Loucy (cell line): ENCODE results near the gene RPUSD3.
A peak's percentile ranks its signal among the peaks of the same experiment; 100 is the strongest.

ENCODE experiments used
- H2AFZ ChIP-seq: fragments of 200-600 bp; sonication (generic); 2 replicates; pipeline ENCODE4 v1.6.0; 2016; ENCODE audit warnings: antibody characterized with exemption, mild to moderate bottlenecking, low read length, moderate library complexity
- H3F3A ChIP-seq: fragments of 200-600 bp; 2 replicates; pipeline ENCODE4 v1.6.0; 2016; ENCODE audit warnings: antibody characterized with exemption, low read depth, mild to moderate bottlenecking
- H3K27me3 ChIP-seq: fragments of 200-600 bp; sonication (generic); 2 replicates; pipeline ENCODE4 v1.6.1; 2014; ENCODE audit warnings: low read length, mild to moderate bottlenecking; ENCODE audit not compliant: insufficient read depth, poor library complexity, severe bottlenecking
- H3K36me3 ChIP-seq: fragments of 200-600 bp; sonication (generic); 2 replicates; pipeline ENCODE4 v1.6.1; 2016; ENCODE audit warnings: low read length; ENCODE audit not compliant: insufficient read depth
- H3K4me1 ChIP-seq: fragments of 200-600 bp; sonication (generic); 2 replicates; pipeline ENCODE4 v1.5.1; 2014; ENCODE audit warnings: low read length, mild to moderate bottlenecking; ENCODE audit not compliant: insufficient read depth, poor library complexity, severe bottlenecking
- H3K4me2 ChIP-seq: fragments of 200-600 bp; sonication (generic); 2 replicates; pipeline ENCODE4 v1.6.0; 2014; ENCODE audit warnings: antibody characterized with exemption, low read length, low read depth, mild to moderate bottlenecking; ENCODE audit not compliant: poor library complexity, severe bottlenecking
- H3K4me3 ChIP-seq: fragments of 200-600 bp; sonication (generic); 2 replicates; pipeline ENCODE4 v1.5.1; 2014; ENCODE audit warnings: low read length, mild to moderate bottlenecking, mixed read lengths; ENCODE audit not compliant: poor library complexity, severe bottlenecking
- H3K79me2 ChIP-seq: fragments of 200-600 bp; sonication (generic); 2 replicates; pipeline ENCODE4 v1.6.1; 2014; ENCODE audit warnings: low read length; ENCODE audit not compliant: insufficient read depth
- H3K9ac ChIP-seq: fragments of 200-600 bp; sonication (generic); 2 replicates; pipeline ENCODE4 v1.6.0; 2014; ENCODE audit warnings: mild to moderate bottlenecking, low read depth, low read length, moderate library complexity; ENCODE audit not compliant: poor library complexity, severe bottlenecking
- H3K9me2 ChIP-seq: fragments of 200-600 bp; sonication (generic); replicated peaks from 2 replicates; pipeline ENCODE4 v1.6.1; 2016; ENCODE audit warnings: low read depth, low read length, mixed read lengths
- H3K9me3 ChIP-seq: fragments of 200-600 bp; sonication (generic); 2 replicates; pipeline ENCODE4 v1.6.1; 2014; ENCODE audit warnings: mild to moderate bottlenecking, antibody characterized with exemption, low read length, low read depth; ENCODE audit not compliant: insufficient read depth
- H4K20me1 ChIP-seq: fragments of 200-600 bp; sonication (generic); 2 replicates; pipeline ENCODE4 v1.6.0; 2014; ENCODE audit warnings: antibody characterized with exemption, low read length, mild to moderate bottlenecking; ENCODE audit not compliant: insufficient read depth, poor library complexity, severe bottlenecking
- EZH2phosphoT487 ChIP-seq: fragments of 200-600 bp; IDR thresholded peaks from 2 replicates; pipeline ENCODE4 v1.6.1; 2018; ENCODE audit warnings: antibody characterized with exemption, mild to moderate bottlenecking, moderate library complexity, borderline replicate concordance
- TF ChIP-seq, protein P1 (sequence below): fragments of 200-600 bp; sonication (generic); conservative IDR thresholded peaks from 2 replicates; pipeline ENCODE4 v1.5.1; 2014; ENCODE audit warnings: mild to moderate bottlenecking, antibody characterized with exemption, low read length

The RPUSD3 gene

DNA sequence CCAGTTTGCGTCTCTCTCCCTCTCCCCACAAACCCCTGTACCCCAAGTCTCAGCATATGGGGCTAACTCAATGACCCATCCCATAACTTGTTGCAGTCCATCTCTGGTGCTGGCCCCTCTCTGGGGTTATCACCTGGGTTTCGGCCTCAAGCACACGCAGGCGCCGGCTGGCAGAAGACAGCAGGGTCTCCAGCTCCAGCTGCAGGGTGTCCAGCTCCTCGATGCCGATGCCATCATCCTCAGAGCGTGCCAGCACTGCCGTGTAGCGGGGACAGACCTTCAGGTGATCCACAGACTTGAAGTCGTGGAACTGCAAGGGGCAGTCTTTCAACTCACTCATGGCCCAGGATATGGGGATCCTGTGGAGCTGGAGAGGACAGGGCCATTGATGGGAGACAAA lies 52.7 kb downstream of the RPUSD3 start:
- H3K36me3 ChIP-seq: no peaks in the 10 kb centered on the region; the same call in 1 of the 2 replicates

More for the DNA sequence above, 52.7 kb downstream of the RPUSD3 start:
- Histone ChIP-seq H3F3A (no peaks in the 10 kb centered on the region), H3K4me3 (peak overlapping the region; percentile 97), H3K79me2 (peaks cover 62% of the 10 kb centered on the region), H3K4me1 (peaks cover 45% of the 10 kb centered on the region), H3K27me3 (no peaks in the 10 kb centered on the region), H3K9me2 (no peaks in the 10 kb centered on the region), H4K20me1 (peaks cover 24% of the 10 kb centered on the region), H3K4me2 (peak overlapping the region; percentile 96), H2AFZ (no peak overlapping the region), H3K9ac (peak overlapping the region; percentile 99), H3K9me3 (no peaks in the 10 kb centered on the region)
- TF ChIP-seq EZH2phosphoT487: no peak
- TF ChIP-seq, protein P1, sequence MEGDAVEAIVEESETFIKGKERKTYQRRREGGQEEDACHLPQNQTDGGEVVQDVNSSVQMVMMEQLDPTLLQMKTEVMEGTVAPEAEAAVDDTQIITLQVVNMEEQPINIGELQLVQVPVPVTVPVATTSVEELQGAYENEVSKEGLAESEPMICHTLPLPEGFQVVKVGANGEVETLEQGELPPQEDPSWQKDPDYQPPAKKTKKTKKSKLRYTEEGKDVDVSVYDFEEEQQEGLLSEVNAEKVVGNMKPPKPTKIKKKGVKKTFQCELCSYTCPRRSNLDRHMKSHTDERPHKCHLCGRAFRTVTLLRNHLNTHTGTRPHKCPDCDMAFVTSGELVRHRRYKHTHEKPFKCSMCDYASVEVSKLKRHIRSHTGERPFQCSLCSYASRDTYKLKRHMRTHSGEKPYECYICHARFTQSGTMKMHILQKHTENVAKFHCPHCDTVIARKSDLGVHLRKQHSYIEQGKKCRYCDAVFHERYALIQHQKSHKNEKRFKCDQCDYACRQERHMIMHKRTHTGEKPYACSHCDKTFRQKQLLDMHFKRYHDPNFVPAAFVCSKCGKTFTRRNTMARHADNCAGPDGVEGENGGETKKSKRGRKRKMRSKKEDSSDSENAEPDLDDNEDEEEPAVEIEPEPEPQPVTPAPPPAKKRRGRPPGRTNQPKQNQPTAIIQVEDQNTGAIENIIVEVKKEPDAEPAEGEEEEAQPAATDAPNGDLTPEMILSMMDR: no peak
